Activated CD4-positive, alpha-beta memory T cell treated with anti-CD3 and anti-CD28 coated beads for 36 hours (primary cell): ENCODE measurements around the gene PRDM11. TPM values are rescaled to one million over a fixed set of nuclear protein-coding genes. Genes with fewer than 3 reads are reported as not detected.
"Not testable (repeated sequence)": the region's sequence is repeated elsewhere in the genome, so short reads cannot be mapped to it uniquely, and the experiment has no call there.

Source experiments
- CTCF ChIA-PET: fragments of 350-600 bp; sonication (Branson Sonifier 250); formaldehyde crosslinking; loops from one replicate; lab custom pipeline; 2021; ENCODE audit warnings: antibody characterized with exemption, inconsistent platforms; lab: Charles Lee
- POLR2A ChIA-PET: fragments of 350-600 bp; sonication (Branson Sonifier 250); formaldehyde crosslinking; loops from one replicate; lab custom pipeline; 2021; ENCODE audit warnings: antibody characterized with exemption; lab: Charles Lee
- DNase-seq: peaks from one replicate; pipeline ENCODE4 v3.0.0-alpha.2; 2020
- H3K27ac Mint-ChIP-seq: one replicate; pipeline ENCODE4 v1.8.0; 2021; ENCODE audit warnings: mixed read lengths
- H3K27me3 Mint-ChIP-seq: one replicate; pipeline ENCODE4 v1.8.0; 2021; ENCODE audit warnings: mixed read lengths
- H3K36me3 Mint-ChIP-seq: one replicate; pipeline ENCODE4 v1.8.0; 2021; ENCODE audit warnings: mixed read lengths
- H3K4me1 Mint-ChIP-seq: one replicate; pipeline ENCODE4 v1.8.0; 2021; ENCODE audit warnings: low read depth, mixed read lengths
- H3K4me3 Mint-ChIP-seq: one replicate; pipeline ENCODE4 v1.8.0; 2021; ENCODE audit warnings: mild to moderate bottlenecking, mixed read lengths
- H3K9me3 Mint-ChIP-seq: one replicate; pipeline ENCODE4 v1.8.0; 2021; ENCODE audit warnings: mixed read lengths
- intact Hi-C: fragments of 100-400 bp; cut with micrococcal nuclease; formaldehyde crosslinking; loops from one replicate; pipeline ENCODE4 v1.15.1; 2023
- total RNA-seq, 2 experiments: library from RNA; stranded (reverse); gene quantifications; one replicate each; pipeline ENCODE4 v1.2.3, GENCODE V29; 2021

Gene PRDM11
- total RNA-seq, 2 experiments from 2014 or later: 1.1 to 1.2 TPM

- H3K27me3 Mint-ChIP-seq: peaks cover 7% of the 10 kb centered on the region
- no peaks in the 10 kb centered on the region for H3K36me3 Mint-ChIP-seq
- no peak overlapping the region for H3K27ac Mint-ChIP-seq
- intact Hi-C loops: loop anchor here (5.0 kb wide), 1 partner anchor 136 kb away; no protein-coding TSS in a partner anchor
- no peak overlapping the region for H3K4me3 Mint-ChIP-seq
- H3K9me3 Mint-ChIP-seq: no peaks in the 10 kb centered on the region
- POLR2A ChIA-PET: no interaction called here
- no peak for DNase-seq
- H3K4me1 Mint-ChIP-seq: no peaks in the 10 kb centered on the region
- CTCF ChIA-PET: interaction anchor here (1.4 kb wide), 1 partner anchor 312 kb away, joined by 3 read pairs; no protein-coding TSS in a partner anchor
Observed at GRCh38 chr11:45248501-45249011, 102.1 kb downstream of the PRDM11 start.

- H3K27ac Mint-ChIP-seq, H3K4me1 Mint-ChIP-seq, H3K36me3 Mint-ChIP-seq, H3K27me3 Mint-ChIP-seq, H3K9me3 Mint-ChIP-seq, POLR2A ChIA-PET, DNase-seq, H3K4me3 Mint-ChIP-seq: not testable (repeated sequence)
- intact Hi-C loops: loop anchor here (5.0 kb wide), 1 partner anchor 137 kb away; no protein-coding TSS in a partner anchor
- CTCF ChIA-PET: interaction anchor here (0.9 to 2.1 kb wide), 3 partner anchors 10 to 139 kb away, joined by 3 to 8 read pairs (median 3); no protein-coding TSS in a partner anchor
Observed at GRCh38 chr11:45249372-45249771, 102.9 kb downstream of the PRDM11 start.

GRCh38 chr11:45250035-45250718 is 103.7 kb downstream of the PRDM11 start:
- H3K36me3 Mint-ChIP-seq: no peaks in the 10 kb centered on the region
- DNase-seq: no peak
- H3K27me3 Mint-ChIP-seq: peaks cover 7% of the 10 kb centered on the region
- H3K9me3 Mint-ChIP-seq: no peaks in the 10 kb centered on the region
- no peaks in the 10 kb centered on the region for H3K4me1 Mint-ChIP-seq
- ChIA-PET POLR2A (no interaction called here), CTCF (interaction anchor here (0.9 to 2.1 kb wide), 4 partner anchors 9 to 323 kb away, joined by 3 to 8 read pairs (median 3); no protein-coding TSS in a partner anchor)
- intact Hi-C loops: no loop called here
- no peak overlapping the region for H3K27ac Mint-ChIP-seq
- H3K4me3 Mint-ChIP-seq: no peak overlapping the region

- H3K36me3 Mint-ChIP-seq: no peaks in the 10 kb centered on the region
- POLR2A ChIA-PET: no interaction called here
- H3K27ac Mint-ChIP-seq: no peak overlapping the region
- no peak overlapping the region for H3K4me3 Mint-ChIP-seq
- H3K9me3 Mint-ChIP-seq: no peaks in the 10 kb centered on the region
- CTCF ChIA-PET: interaction anchor here (0.5 to 1.7 kb wide), 16 partner anchors 9 to 377 kb away, joined by 3 to 16 read pairs (median 5); partner anchors contain the start of gene SYT13
- intact Hi-C loops: no loop called here
- DNase-seq: peak; percentile 49
- H3K4me1 Mint-ChIP-seq: no peaks in the 10 kb centered on the region
- H3K27me3 Mint-ChIP-seq: peaks cover 10% of the 10 kb centered on the region
Observed at GRCh38 chr11:45252134-45252856, 105.9 kb downstream of the PRDM11 start.

- Mint-ChIP-seq H3K36me3 (no peaks in the 10 kb centered on the region), H3K27ac (no peak overlapping the region), H3K9me3 (no peaks in the 10 kb centered on the region), H3K4me3 (no peak overlapping the region), H3K4me1 (no peaks in the 10 kb centered on the region), H3K27me3 (peaks cover 11% of the 10 kb centered on the region)
- intact Hi-C loops: no loop called here
- POLR2A ChIA-PET: no interaction called here
- CTCF ChIA-PET: interaction anchor here (0.5 to 1.8 kb wide), 17 partner anchors 9 to 377 kb away, joined by 3 to 16 read pairs (median 5); no protein-coding TSS in a partner anchor
- DNase-seq: no peak
Observed at GRCh38 chr11:45252877-45253276, 106.4 kb downstream of the PRDM11 start.

GRCh38 chr11:45253640-45254039 is 107.2 kb downstream of the PRDM11 start:
- CTCF ChIA-PET: interaction anchor here (0.7 to 1.8 kb wide), 6 partner anchors 13 to 142 kb away, joined by 3 to 16 read pairs (median 4); no protein-coding TSS in a partner anchor
- intact Hi-C loops: no loop called here
- POLR2A ChIA-PET: no interaction called here
- Mint-ChIP-seq H3K36me3 (no peaks in the 10 kb centered on the region), H3K4me1 (no peaks in the 10 kb centered on the region), H3K9me3 (no peaks in the 10 kb centered on the region), H3K4me3 (no peak overlapping the region), H3K27me3 (peaks cover 14% of the 10 kb centered on the region), H3K27ac (no peak overlapping the region)
- no peak for DNase-seq

- intact Hi-C loops: no loop called here
- ChIA-PET POLR2A (no interaction called here), CTCF (interaction anchor here (0.9 to 1.8 kb wide), 2 partner anchors 12 to 75 kb away, joined by 3 to 7 read pairs; no protein-coding TSS in a partner anchor)
- Mint-ChIP-seq H3K4me3 (no peak overlapping the region), H3K36me3 (no peaks in the 10 kb centered on the region), H3K4me1 (no peaks in the 10 kb centered on the region), H3K9me3 (no peaks in the 10 kb centered on the region), H3K27me3 (peaks cover 14% of the 10 kb centered on the region), H3K27ac (no peak overlapping the region)
- no peak for DNase-seq
Observed at GRCh38 chr11:45254070-45254469, 107.6 kb downstream of the PRDM11 start.

- intact Hi-C loops: no loop called here
- no peaks in the 10 kb centered on the region for H3K9me3 Mint-ChIP-seq
- H3K27me3 Mint-ChIP-seq: peaks cover 22% of the 10 kb centered on the region
- H3K4me1 Mint-ChIP-seq: no peaks in the 10 kb centered on the region
- POLR2A ChIA-PET: no interaction called here
- no peak overlapping the region for H3K27ac Mint-ChIP-seq
- CTCF ChIA-PET: interaction anchor here (1.3 kb wide), 1 partner anchor 9 kb away, joined by 3 read pairs; no protein-coding TSS in a partner anchor
- no peak overlapping the region for H3K4me3 Mint-ChIP-seq
- no peak for DNase-seq
- no peaks in the 10 kb centered on the region for H3K36me3 Mint-ChIP-seq
Observed at GRCh38 chr11:45258982-45259530, 112.6 kb downstream of the PRDM11 start.

GRCh38 chr11:45259592-45259991 is 113.2 kb downstream of the PRDM11 start:
- DNase-seq: no peak
- Mint-ChIP-seq H3K27ac (no peak overlapping the region), H3K4me3 (no peak overlapping the region), H3K9me3 (no peaks in the 10 kb centered on the region), H3K36me3 (no peaks in the 10 kb centered on the region), H3K27me3 (peaks cover 28% of the 10 kb centered on the region), H3K4me1 (no peaks in the 10 kb centered on the region)
- ChIA-PET CTCF (interaction anchor here (1.3 kb wide), 1 partner anchor 10 kb away, joined by 3 read pairs; no protein-coding TSS in a partner anchor), POLR2A (no interaction called here)
- intact Hi-C loops: no loop called here

GRCh38 chr11:45260071-45260470 is 113.6 kb downstream of the PRDM11 start:
- POLR2A ChIA-PET: no interaction called here
- Mint-ChIP-seq H3K9me3 (no peaks in the 10 kb centered on the region), H3K4me1 (no peaks in the 10 kb centered on the region), H3K4me3 (no peak overlapping the region), H3K36me3 (no peaks in the 10 kb centered on the region), H3K27ac (no peak overlapping the region), H3K27me3 (peaks cover 32% of the 10 kb centered on the region)
- CTCF ChIA-PET: no interaction called here
- intact Hi-C loops: no loop called here
- DNase-seq: no peak

- no peaks in the 10 kb centered on the region for H3K9me3 Mint-ChIP-seq
- no peaks in the 10 kb centered on the region for H3K4me1 Mint-ChIP-seq
- ChIA-PET POLR2A (no interaction called here), CTCF (no interaction called here)
- intact Hi-C loops: no loop called here
- H3K4me3 Mint-ChIP-seq: no peak overlapping the region
- peaks cover 37% of the 10 kb centered on the region for H3K27me3 Mint-ChIP-seq
- DNase-seq: no peak
- no peak overlapping the region for H3K27ac Mint-ChIP-seq
- no peaks in the 10 kb centered on the region for H3K36me3 Mint-ChIP-seq
Observed at GRCh38 chr11:45262900-45263299, 116.5 kb downstream of the PRDM11 start.

GRCh38 chr11:45263773-45264172 is 117.3 kb downstream of the PRDM11 start:
- ChIA-PET POLR2A (no interaction called here), CTCF (no interaction called here)
- Mint-ChIP-seq H3K27me3 (peaks cover 38% of the 10 kb centered on the region), H3K9me3 (no peaks in the 10 kb centered on the region), H3K4me1 (no peaks in the 10 kb centered on the region), H3K36me3 (no peaks in the 10 kb centered on the region), H3K4me3 (no peak overlapping the region), H3K27ac (no peak overlapping the region)
- no peak for DNase-seq
- intact Hi-C loops: no loop called here
